ENCODE data around the gene ART3. TPM values are rescaled to one million over a fixed set of nuclear protein-coding genes. Genes with fewer than 3 reads are reported as not detected.

The ART3 gene
- total RNA-seq, 4 donors from 2014 or later = 0.68 to 4.4 TPM; not detected in 2

GRCh38 chr4:76053730-76054129 lies 20.8 kb upstream of the ART3 start:
- in situ Hi-C loops (cut with MboI; ENCODE audit: low pct_ligation_motif_present in 1 of 4, low pct_unique_long_range_greater_than_20kb in 1 of 4, low sequenced_read_pairs in 3 of 4) = no loop called here
- Histone ChIP-seq H3K27me3 (no peaks in the 10 kb centered on the region), H3K4me3 (no peak overlapping the region), H3K36me3 (no peaks in the 10 kb centered on the region), H3K27ac (no peak overlapping the region), H3K9me3 (no peaks in the 10 kb centered on the region), H3K4me1 (peaks cover 0 to 10% (median 4%) of the 10 kb centered on the region in 4 donors)
- WGBS, 2 donors (ENCODE audit: low coverage in 1 of 2) = 43% methylated on average over 4 of the region's 4 CpGs; no CpG with 5 or more reads in 1 of the 2 donors
- intact Hi-C loops (cut with DNase I; ENCODE audit: low total_unique reads) = no loop called here
- no peak for TF ChIP-seq CTCF (IDR thresholded peaks at IDR 0.05)
- no peak for TF ChIP-seq POLR2A (IDR thresholded peaks at IDR 0.05)
- TF ChIP-seq EP300 (IDR thresholded peaks at IDR 0.05; ENCODE audit: low read depth) = no peak
- no peak for TF ChIP-seq POLR2AphosphoS5 (IDR thresholded peaks at IDR 0.05)
- no peak for DNase-seq

DNA sequence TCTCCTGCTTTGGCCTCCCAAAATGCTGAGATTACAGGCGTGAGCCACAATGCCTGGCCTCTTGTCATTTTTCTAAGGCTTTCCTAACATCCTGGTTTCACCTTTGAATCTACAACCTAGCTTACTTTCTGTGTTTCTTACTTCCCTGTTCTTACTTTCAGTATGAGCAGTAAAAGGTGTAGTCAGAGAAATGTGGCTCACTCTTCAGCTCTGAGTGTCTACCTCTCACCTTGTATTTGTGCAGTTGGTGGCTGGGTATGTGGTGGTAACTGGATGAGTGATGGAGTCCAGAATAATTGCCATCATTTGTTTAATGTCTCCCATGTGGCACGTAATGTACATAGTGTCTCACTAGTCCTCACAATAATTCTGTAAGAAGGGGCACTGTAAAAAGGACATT lies 19.5 kb upstream of the ART3 start:
- Histone ChIP-seq H3K4me3 (no peak overlapping the region), H3K9me3 (no peaks in the 10 kb centered on the region), H3K36me3 (no peaks in the 10 kb centered on the region), H3K27ac (peak overlapping the region in 2 of 4 donors; percentile 32 to 52), H3K27me3 (no peaks in the 10 kb centered on the region), H3K4me1 (peaks cover 0 to 19% (median 6%) of the 10 kb centered on the region in 4 donors)
- WGBS, 2 donors (ENCODE audit: low coverage in 1 of 2) = 53 to 63% methylated on average over 2 of the region's 2 CpGs
- intact Hi-C loops (cut with DNase I; ENCODE audit: low total_unique reads) (no loop called here), in situ Hi-C loops (cut with MboI; ENCODE audit: low pct_ligation_motif_present in 1 of 4, low pct_unique_long_range_greater_than_20kb in 1 of 4, low sequenced_read_pairs in 3 of 4) (no loop called here)
- TF ChIP-seq EP300 (IDR thresholded peaks at IDR 0.05; ENCODE audit: low read depth) (no peak), POLR2AphosphoS5 (IDR thresholded peaks at IDR 0.05) (no peak), CTCF (IDR thresholded peaks at IDR 0.05) (no peak), POLR2A (IDR thresholded peaks at IDR 0.05) (no peak)
- no peak for DNase-seq

DNA sequence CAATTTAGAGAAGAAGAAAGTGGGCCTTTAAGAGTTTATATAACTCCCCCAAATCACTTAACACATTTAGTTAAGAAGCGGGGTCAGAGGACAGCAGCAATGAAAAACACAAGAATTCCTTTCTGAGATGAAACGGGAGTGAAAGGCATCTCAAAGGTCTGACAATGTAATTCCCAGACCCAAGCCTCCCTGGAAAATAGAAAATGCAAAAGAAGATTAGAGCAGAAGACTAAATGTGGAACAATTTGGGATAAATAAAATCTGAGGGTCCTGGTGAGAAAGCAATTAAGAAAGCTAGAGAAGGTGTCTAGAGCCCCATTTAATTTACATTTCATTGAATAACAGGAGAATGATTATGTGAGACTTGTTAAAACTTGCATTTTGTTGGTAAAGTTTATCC lies 19.1 kb upstream of the ART3 start:
- in situ Hi-C loops (cut with MboI; ENCODE audit: low pct_ligation_motif_present in 1 of 4, low pct_unique_long_range_greater_than_20kb in 1 of 4, low sequenced_read_pairs in 3 of 4) = no loop called here
- Histone ChIP-seq H3K36me3 (no peaks in the 10 kb centered on the region), H3K27ac (peak overlapping the region in 1 of 4 donors; percentile 52), H3K4me3 (no peak overlapping the region), H3K9me3 (no peaks in the 10 kb centered on the region), H3K27me3 (no peaks in the 10 kb centered on the region), H3K4me1 (peaks cover 0 to 23% (median 7%) of the 10 kb centered on the region in 4 donors)
- no peak for DNase-seq
- WGBS, 2 donors (ENCODE audit: low coverage in 1 of 2) = 77% methylated on average over 2 of the region's 2 CpGs; no CpG with 5 or more reads in 1 of the 2 donors
- TF ChIP-seq POLR2A (IDR thresholded peaks at IDR 0.05) (no peak), EP300 (IDR thresholded peaks at IDR 0.05; ENCODE audit: low read depth) (no peak), POLR2AphosphoS5 (IDR thresholded peaks at IDR 0.05) (no peak), CTCF (IDR thresholded peaks at IDR 0.05) (no peak)
- intact Hi-C loops (cut with DNase I; ENCODE audit: low total_unique reads) = no loop called here

GRCh38 chr4:76058302-76058701 lies 16.2 kb upstream of the ART3 start:
- H3K36me3 ChIP-seq = no peaks in the 10 kb centered on the region
- TF ChIP-seq CTCF (IDR thresholded peaks at IDR 0.05) = no peak
- no peak for TF ChIP-seq EP300 (IDR thresholded peaks at IDR 0.05; ENCODE audit: low read depth)
- TF ChIP-seq POLR2A (IDR thresholded peaks at IDR 0.05) = no peak
- TF ChIP-seq POLR2AphosphoS5 (IDR thresholded peaks at IDR 0.05) = no peak
- intact Hi-C loops (cut with DNase I; ENCODE audit: low total_unique reads) (no loop called here), in situ Hi-C loops (cut with MboI; ENCODE audit: low pct_ligation_motif_present in 1 of 4, low pct_unique_long_range_greater_than_20kb in 1 of 4, low sequenced_read_pairs in 3 of 4) (no loop called here)
- H3K27ac ChIP-seq = no peak overlapping the region
- no peaks in the 10 kb centered on the region for H3K27me3 ChIP-seq
- no peaks in the 10 kb centered on the region for H3K9me3 ChIP-seq
- H3K4me1 ChIP-seq = peaks cover 0 to 25% (median 7%) of the 10 kb centered on the region in 4 donors
- DNase-seq = no peak
- no peak overlapping the region for H3K4me3 ChIP-seq
